Measurements from ENCODE around the gene MCUB.

DNA sequence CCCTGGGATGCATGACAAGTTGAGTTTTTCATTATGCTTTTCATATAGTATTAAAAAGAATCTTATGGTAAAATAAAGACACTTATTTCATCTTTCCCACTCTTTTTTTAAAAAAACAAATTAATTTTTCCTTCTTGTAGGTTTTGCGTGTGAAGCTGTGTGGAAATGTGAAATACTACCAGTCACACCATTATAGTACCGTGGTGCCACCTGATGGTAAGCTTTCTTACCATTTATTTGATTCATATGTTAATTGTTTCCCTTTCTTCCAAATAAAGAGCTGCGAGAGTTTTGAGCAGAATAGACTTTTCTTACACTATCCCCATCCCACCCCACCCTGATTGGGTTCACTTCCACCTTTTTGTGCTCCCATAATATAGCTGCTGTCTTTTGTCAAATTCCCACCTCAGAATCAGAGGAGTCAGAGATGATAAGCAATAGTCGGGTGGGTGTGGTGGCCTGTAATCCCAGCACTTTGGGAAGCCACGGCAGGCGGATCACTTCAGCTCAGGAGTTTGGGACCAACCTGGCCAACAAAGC is 98.9 kb downstream of the MCUB start:
- TF ChIP-seq GATA2 (IDR thresholded peaks at IDR 0.05; ENCODE audit: low read depth, low read length) (no peak), GATA3 (IDR thresholded peaks at IDR 0.05; ENCODE audit: low read depth, low read length) (no peak)
